HepG2 (cell line): ENCODE measurements around the gene CXADR. TPM values are rescaled to one million over a fixed set of nuclear protein-coding genes. Genes with fewer than 3 reads are reported as not detected.

ENCODE experiments used
- GATAD1 ChIP-seq: IDR thresholded peaks from 2 replicates; pipeline ENCODE4 v1.6.1; 2016; ENCODE audit warnings: missing genetic modification reagents, missing compliant biosample characterization
- JUNB ChIP-seq: sonication (generic); formaldehyde crosslinking; IDR thresholded peaks from 2 replicates; pipeline ENCODE4 v1.8.0; 2022; ENCODE audit warnings: missing genetic modification reagents, mild to moderate bottlenecking, borderline replicate concordance
- MBD4 ChIP-seq: IDR thresholded peaks from 2 replicates; pipeline ENCODE4 v1.6.1; 2012; ENCODE audit warnings: low read length, inconsistent platforms, borderline replicate concordance
- PLSCR1 ChIP-seq: sonication (generic); formaldehyde crosslinking; IDR thresholded peaks from 2 replicates; pipeline ENCODE4 v1.5.0; 2020; ENCODE audit warnings: missing genetic modification reagents, mild to moderate bottlenecking, borderline replicate concordance
- SNRNP70 ChIP-seq: fragments of 200-400 bp; formaldehyde crosslinking; IDR thresholded peaks from 2 replicates; pipeline ENCODE4 v1.6.1; 2017; ENCODE audit warnings: mild to moderate bottlenecking, low read depth, low read length, moderate library complexity
- THAP11 ChIP-seq: IDR thresholded peaks from 2 replicates; pipeline ENCODE4 v1.6.1; 2016; ENCODE audit warnings: missing biosample characterization, missing genetic modification reagents
- ZFP36 ChIP-seq: fragments of 150-350 bp; IDR thresholded peaks from 2 replicates; pipeline ENCODE4 v1.6.1; 2018; ENCODE audit warnings: borderline replicate concordance, low read length, low read depth; ENCODE audit not compliant: partially characterized antibody
- ZHX2 ChIP-seq, 2 experiments: sonication (generic) in 1 of 2; formaldehyde crosslinking in 1 of 2; IDR thresholded peaks; 2 replicates each; pipeline versions ENCODE4 v1.6.1 to v1.9.0; 2014 to 2022; ENCODE audit warnings: antibody characterized with exemption in 1 of 2, borderline replicate concordance in 1 of 2, inconsistent platforms in 1 of 2, low read depth in 1 of 2, missing genetic modification reagents in 1 of 2
- ZKSCAN8 ChIP-seq: IDR thresholded peaks from 2 replicates; pipeline ENCODE4 v1.6.1; 2016; ENCODE audit warnings: borderline replicate concordance, missing genetic modification reagents, missing compliant biosample characterization
- ZNF10 ChIP-seq: sonication (generic); formaldehyde crosslinking; IDR thresholded peaks from 2 replicates; pipeline ENCODE4 v1.4.0; 2020; ENCODE audit warnings: mild to moderate bottlenecking, low read depth, missing genetic modification reagents, borderline replicate concordance
- ZNF281 ChIP-seq: sonication (generic); formaldehyde crosslinking; IDR thresholded peaks from 2 replicates; pipeline ENCODE4 v1.4.0; 2020; ENCODE audit warnings: missing genetic modification reagents, borderline replicate concordance
- ZNF484 ChIP-seq: sonication (generic); formaldehyde crosslinking; IDR thresholded peaks from 2 replicates; pipeline ENCODE4 v1.5.1; 2020; ENCODE audit warnings: mild to moderate bottlenecking, low read depth, missing genetic modification reagents, borderline replicate concordance
- ZNF569 ChIP-seq: sonication (generic); formaldehyde crosslinking; IDR thresholded peaks from 2 replicates; pipeline ENCODE4 v1.5.0; 2020; ENCODE audit warnings: mild to moderate bottlenecking, missing genetic modification reagents, moderate library complexity, borderline replicate concordance
- ZNF691 ChIP-seq: sonication (generic); formaldehyde crosslinking; IDR thresholded peaks from 2 replicates; pipeline ENCODE4 v1.4.0; 2020; ENCODE audit warnings: missing genetic modification reagents, low read depth, mild to moderate bottlenecking, borderline replicate concordance
- ZNF703 ChIP-seq: sonication (generic); formaldehyde crosslinking; IDR thresholded peaks from 2 replicates; pipeline ENCODE4 v1.5.1; 2020; ENCODE audit warnings: missing genetic modification reagents, mild to moderate bottlenecking, moderate library complexity, borderline replicate concordance
- ZNF75D ChIP-seq: sonication (generic); formaldehyde crosslinking; IDR thresholded peaks from 2 replicates; pipeline ENCODE4 v1.8.1; 2023; ENCODE audit warnings: missing genetic modification reagents, mild to moderate bottlenecking, borderline replicate concordance
- polyA plus RNA-seq, 8 experiments: library from polyadenylated mRNA; depleted of rRNA in 3 of 8; stranded (reverse) in 7 of 8; unstranded in 1 of 8; fragments of >200 nt; fragmentation: Illumina TruSeq in 4 of 8; extraction: Trizol in 4 of 8; gene quantifications; 2 replicates each; pipeline versions ENCODE4 v1.2.1 to v1.2.3, GENCODE V29; 2011 to 2016; ENCODE audit warnings: low read depth in 4 of 8, missing spikeins in 1 of 8, mixed read lengths in 1 of 8; ENCODE audit not compliant: insufficient read depth in 1 of 8
- total RNA-seq, 5 experiments: library from RNA; depleted of rRNA; stranded (reverse); fragments of >200 nt; fragmentation: Illumina TruSeq; extraction: Trizol; gene quantifications; 2 replicates each; pipeline ENCODE4 v1.2.3, GENCODE V29; 2016; ENCODE audit warnings: low read depth in 1 of 5

Gene CXADR
- total and polyA plus RNA-seq, 2 of the 13 experiments (the other 11 are each of a cell fraction or from before 2014, with no cell fraction given) = 86.8 to 110 TPM

GRCh38 chr21:17501107-17502006 is 11.5 kb upstream of the CXADR start (continued):
- TF ChIP-seq PLSCR1 = no peak
- no peak for TF ChIP-seq ZNF569 (CRISPR knock-in tag)
- peak; percentile 92 for TF ChIP-seq ZKSCAN8 (CRISPR knock-in tag)
- peak; percentile 81; the same call in 1 of the 2 replicates for TF ChIP-seq ZNF281 (CRISPR knock-in tag)
- TF ChIP-seq JUNB (CRISPR knock-in tag) = peak; percentile 99
- TF ChIP-seq ZNF703 (CRISPR knock-in tag) = 0 out of 2 replicates have a peak, but pooled peaks have one; percentile 66
- no peak for TF ChIP-seq ZNF691 (CRISPR knock-in tag)
- no peak for TF ChIP-seq ZHX2 (IDR thresholded peaks at IDR 0.05; ENCODE audit: low read depth)
- peak; percentile 79; the same call in 1 of the 2 replicates for TF ChIP-seq ZHX2 (CRISPR knock-in tag; IDR thresholded peaks at IDR 0.05; ENCODE audit: borderline replicate concordance)
- no peak for TF ChIP-seq SNRNP70
- peak; percentile 72; the same call in 1 of the 2 replicates for TF ChIP-seq GATAD1
- no peak for TF ChIP-seq ZNF10
- TF ChIP-seq ZNF75D (CRISPR knock-in tag) = no peak
- peak; percentile 98 for TF ChIP-seq MBD4
- no peak for TF ChIP-seq ZFP36
- no peak for TF ChIP-seq ZNF484 (CRISPR knock-in tag)
- peak; percentile 56; the same call in 1 of the 2 replicates for TF ChIP-seq THAP11 (CRISPR knock-in tag)
